HG02943 (cell line): ENCODE data around the gene RFWD3.
"Not testable (repeated sequence)": the region's sequence is repeated elsewhere in the genome, so short reads cannot be mapped to it uniquely, and the experiment has no call there.

ENCODE experiments used
- ATAC-seq: cut with Tn5 transposase; IDR thresholded peaks from one replicate; pipeline ENCODE4 v1.9.1; 2021; ENCODE audit warnings: mild to moderate bottlenecking, low read depth, moderate library complexity; ENCODE audit not compliant: unreplicated experiment

RFWD3 gene

GRCh38 chr16:74668877-74669276 is 2.2 kb upstream of the RFWD3 start:
- not testable (repeated sequence) for ATAC-seq

GRCh38 chr16:74667255-74667700 is 601 bp upstream of the RFWD3 start:
- ATAC-seq, result no peak

GRCh38 chr16:74666010-74666421 is 661 bp downstream of the RFWD3 start:
- ATAC-seq, result no peak

- no peak for ATAC-seq
These were observed 5.6 kb downstream of the RFWD3 start for GRCh38 chr16:74661064-74661463.

GRCh38 chr16:74660383-74660782 is 6.3 kb downstream of the RFWD3 start:
- ATAC-seq, result no peak

- ATAC-seq, result no peak
These were observed 7.6 kb downstream of the RFWD3 start for GRCh38 chr16:74659041-74659440.

- no peak for ATAC-seq
These were observed 8.6 kb downstream of the RFWD3 start for GRCh38 chr16:74657870-74658642.

- no peak for ATAC-seq
These were observed 12.1 kb downstream of the RFWD3 start for GRCh38 chr16:74654536-74655050.

- ATAC-seq, result not testable (repeated sequence)
These were observed 13.8 kb downstream of the RFWD3 start for GRCh38 chr16:74652883-74653282.

GRCh38 chr16:74652249-74652648 is 14.4 kb downstream of the RFWD3 start:
- ATAC-seq, result no peak

- ATAC-seq, result no peak
These were observed 14.8 kb downstream of the RFWD3 start for GRCh38 chr16:74651841-74652240.

- ATAC-seq, result no peak
These were observed 15.6 kb downstream of the RFWD3 start for GRCh38 chr16:74650966-74651567.

GRCh38 chr16:74649839-74650504 is 16.7 kb downstream of the RFWD3 start:
- ATAC-seq, result no peak

- ATAC-seq, result no peak
These were observed 24.7 kb downstream of the RFWD3 start for GRCh38 chr16:74641969-74642368.

GRCh38 chr16:74637742-74638453 is 28.8 kb downstream of the RFWD3 start:
- no peak for ATAC-seq

GRCh38 chr16:74635303-74635702 is 31.4 kb downstream of the RFWD3 start:
- no peak for ATAC-seq

- ATAC-seq, result no peak
These were observed 33.0 kb downstream of the RFWD3 start for GRCh38 chr16:74633686-74634085.

GRCh38 chr16:74627506-74628220 is 39.0 kb downstream of the RFWD3 start:
- no peak for ATAC-seq

GRCh38 chr16:74626741-74627416 is 39.8 kb downstream of the RFWD3 start:
- ATAC-seq, result no peak
